Hepatocyte (in vitro differentiated cells): ENCODE data around the gene HDAC11. TPM values are rescaled to one million over a fixed set of nuclear protein-coding genes. Genes with fewer than 3 reads are reported as not detected.

Experiments
- DNase-seq: peaks from one replicate; pipeline ENCODE4 v3.0.0-alpha.2; 2016; ENCODE audit warnings: low spot score
- H2AFZ ChIP-seq: fragments of 200-600 bp; sonication (generic); 2 replicates; pipeline ENCODE4 v1.6.0; 2016; ENCODE audit warnings: antibody characterized with exemption, mild to moderate bottlenecking
- H3K27ac ChIP-seq: fragments of 200-600 bp; sonication (generic); 2 replicates; pipeline ENCODE4 v1.5.1; 2016; ENCODE audit warnings: mild to moderate bottlenecking
- H3K27me3 ChIP-seq: fragments of 200-600 bp; sonication (generic); 2 replicates; pipeline ENCODE4 v1.6.1; 2016
- H3K36me3 ChIP-seq: fragments of 200-600 bp; sonication (generic); replicated peaks from 2 replicates; pipeline ENCODE4 v1.5.1; 2016; ENCODE audit warnings: low read depth; ENCODE audit not compliant: insufficient read depth
- H3K4me1 ChIP-seq: fragments of 200-600 bp; sonication (generic); 2 replicates; pipeline ENCODE4 v1.5.1; 2016; ENCODE audit warnings: mild to moderate bottlenecking, moderate library complexity; ENCODE audit not compliant: insufficient read depth
- H3K4me2 ChIP-seq: fragments of 200-600 bp; sonication (generic); 2 replicates; pipeline ENCODE4 v1.6.0; 2016
- H3K4me3 ChIP-seq: fragments of 200-600 bp; sonication (generic); 2 replicates; pipeline ENCODE4 v1.5.1; 2016; ENCODE audit warnings: mild to moderate bottlenecking
- H3K79me2 ChIP-seq: fragments of 200-600 bp; sonication (generic); 2 replicates; pipeline ENCODE4 v1.6.0; 2017; ENCODE audit warnings: mild to moderate bottlenecking
- H3K9me2 ChIP-seq: fragments of 200-600 bp; sonication (generic); replicated peaks from 2 replicates; pipeline ENCODE4 v1.6.0; 2017; ENCODE audit warnings: mild to moderate bottlenecking; ENCODE audit not compliant: insufficient read depth
- H3K9me3 ChIP-seq: fragments of 200-600 bp; sonication (generic); 2 replicates; pipeline ENCODE4 v1.5.1; 2016; ENCODE audit warnings: low read depth, mild to moderate bottlenecking
- H4K20me1 ChIP-seq: fragments of 200-600 bp; sonication (generic); 2 replicates; pipeline ENCODE4 v1.6.0; 2016; ENCODE audit warnings: mild to moderate bottlenecking; ENCODE audit not compliant: insufficient read depth, poor library complexity, severe bottlenecking
- CTCF ChIP-seq: fragments of 200-600 bp; sonication (generic); IDR thresholded peaks from 2 replicates; pipeline ENCODE4 v1.5.1; 2016; ENCODE audit warnings: antibody characterized with exemption, mild to moderate bottlenecking; ENCODE audit not compliant: poor library complexity
- EZH2 ChIP-seq: fragments of 200-600 bp; sonication (generic); IDR thresholded peaks from 2 replicates; pipeline ENCODE4 v1.6.1; 2016; ENCODE audit warnings: antibody characterized with exemption, mild to moderate bottlenecking, borderline replicate concordance
- EZH2phosphoT487 ChIP-seq: fragments of 200-600 bp; sonication (generic); IDR thresholded peaks from one replicate; pipeline ENCODE4 v1.6.1; 2018; ENCODE audit warnings: antibody characterized with exemption, mild to moderate bottlenecking, low read depth, moderate library complexity; ENCODE audit not compliant: unreplicated experiment, severe bottlenecking
- WGBS: methylation state at CpG from one replicate; pipeline ENCODE4 v1.1.6; 2016; ENCODE audit warnings: low lambda C conversion rate; ENCODE audit errors: missing lambda C conversion rate; 5-methylcytosine and 5-hydroxymethylcytosine counted together
- polyA plus RNA-seq: library from polyadenylated mRNA; unstranded; fragments of >200 nt; fragmentation: Nextera tagmentation; extraction: Ambion mirVana; gene quantifications from 2 replicates; pipeline ENCODE4 v1.2.1, GENCODE V29; 2016
- total RNA-seq: library from RNA; depleted of rRNA; stranded (reverse); fragments of >200 nt; gene quantifications from 2 replicates; pipeline ENCODE4 v1.2.3, GENCODE V29; 2014

Gene HDAC11
- total and polyA plus RNA-seq, 2 experiments from 2014 or later, result 8.4 to 12.3 TPM

DNA sequence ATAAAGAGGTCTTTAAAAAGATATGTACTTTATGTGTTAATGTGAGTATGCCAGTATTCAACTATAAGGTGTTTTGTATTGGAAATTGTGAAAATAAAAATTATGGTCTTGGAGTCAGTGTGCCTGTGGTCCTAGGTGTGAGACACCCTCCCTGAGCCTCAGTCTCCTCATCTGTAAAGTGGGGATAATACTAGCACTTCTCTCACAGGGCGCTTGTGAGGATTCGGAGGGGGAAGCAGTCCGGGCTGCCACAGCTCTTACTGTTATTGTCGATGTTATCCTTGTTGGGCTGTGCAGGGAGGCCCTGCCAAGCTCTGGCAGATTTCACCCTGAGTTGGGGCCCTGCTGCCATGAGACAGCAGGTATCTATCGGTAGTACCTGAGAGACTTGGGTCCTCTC, 42.1 kb downstream of the HDAC11 start:
- Histone ChIP-seq H3K9me2 (no peaks in the 10 kb centered on the region), H3K9me3 (no peaks in the 10 kb centered on the region), H2AFZ (no peak overlapping the region), H3K4me3 (no peak overlapping the region), H3K4me2 (no peak overlapping the region), H3K4me1 (peaks cover 13% of the 10 kb centered on the region), H4K20me1 (no peaks in the 10 kb centered on the region), H3K79me2 (no peaks in the 10 kb centered on the region), H3K36me3 (no peaks in the 10 kb centered on the region), H3K27ac (no peak overlapping the region), H3K27me3 (no peaks in the 10 kb centered on the region)
- TF ChIP-seq EZH2phosphoT487, result no peak
- no peak for TF ChIP-seq EZH2
- no peak for TF ChIP-seq CTCF
- DNase-seq, result no peak
- 95% methylated on average over 5 of the region's 5 CpGs for WGBS

DNA sequence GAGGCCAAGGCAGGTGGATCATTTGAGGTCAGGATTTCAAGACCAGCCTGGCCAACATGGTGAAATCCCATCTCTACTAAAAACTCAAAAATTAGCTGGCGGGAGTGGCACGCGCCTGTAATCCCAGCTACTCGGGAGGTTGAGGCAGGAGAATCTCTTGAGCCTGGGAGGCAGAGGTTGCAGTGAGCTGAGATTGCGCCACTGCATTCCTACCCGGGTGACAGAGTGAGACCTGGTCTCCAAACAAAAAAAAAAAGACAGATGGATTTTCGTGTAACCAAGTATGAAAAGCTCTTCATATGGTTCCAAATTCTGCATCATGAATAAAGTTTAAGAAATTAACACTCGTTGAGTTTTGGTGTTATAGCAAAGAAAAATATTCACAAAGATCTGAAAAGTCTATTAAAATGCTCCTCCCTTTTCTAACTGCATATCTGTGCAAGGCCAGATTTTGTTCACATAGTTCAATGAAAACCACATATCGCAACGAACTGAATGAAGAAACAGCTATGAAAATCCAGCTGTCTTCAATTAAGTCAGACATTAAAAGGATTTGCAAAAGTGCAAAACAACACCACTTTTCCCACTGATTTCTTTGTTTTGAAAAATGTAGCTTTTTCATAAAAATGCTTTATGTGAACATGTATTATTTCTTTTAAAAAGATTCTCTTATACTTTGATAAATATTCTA, 45.0 kb downstream of the HDAC11 start:
- Histone ChIP-seq H3K27ac (peak overlapping the region; percentile 13), H3K4me1 (peaks cover 13% of the 10 kb centered on the region), H3K36me3 (no peaks in the 10 kb centered on the region), H3K79me2 (no peaks in the 10 kb centered on the region), H3K4me2 (no peak overlapping the region), H3K27me3 (no peaks in the 10 kb centered on the region), H2AFZ (no peak overlapping the region), H4K20me1 (no peaks in the 10 kb centered on the region), H3K9me3 (no peaks in the 10 kb centered on the region), H3K4me3 (no peak overlapping the region), H3K9me2 (no peaks in the 10 kb centered on the region)
- no peak for DNase-seq
- 73% methylated on average over 10 of the region's 10 CpGs for WGBS
- TF ChIP-seq CTCF (no peak), EZH2phosphoT487 (no peak), EZH2 (no peak)

- no peak overlapping the region for H2AFZ ChIP-seq
- H3K4me3 ChIP-seq, result no peak overlapping the region
- H3K27ac ChIP-seq, result peak overlapping the region; percentile 13
- H3K79me2 ChIP-seq, result no peaks in the 10 kb centered on the region
- no peaks in the 10 kb centered on the region for H3K9me2 ChIP-seq
- TF ChIP-seq CTCF (no peak), EZH2 (no peak), EZH2phosphoT487 (no peak)
- no peaks in the 10 kb centered on the region for H3K9me3 ChIP-seq
- H3K4me1 ChIP-seq, result peaks cover 13% of the 10 kb centered on the region
- 82% methylated on average over 20 of the region's 20 CpGs for WGBS
- H3K4me2 ChIP-seq, result no peak overlapping the region
- H4K20me1 ChIP-seq, result no peaks in the 10 kb centered on the region
- no peaks in the 10 kb centered on the region for H3K36me3 ChIP-seq
- H3K27me3 ChIP-seq, result no peaks in the 10 kb centered on the region
- no peak for DNase-seq
These were observed 45.9 kb downstream of the HDAC11 start for GRCh38 chr3:13525827-13526625.
